ENCODE results near the gene KRTAP5-10. TPM values are rescaled to one million over a fixed set of nuclear protein-coding genes. Genes with fewer than 3 reads are reported as not detected.

Gene KRTAP5-10
- total RNA-seq, 1 experiment from 2014 or later: not detected

- peaks cover 84% of the 10 kb centered on the region for H3K27me3 Mint-ChIP-seq (ENCODE audit: unreplicated experiment)
- H3K4me1 Mint-ChIP-seq (ENCODE audit: low read depth, unreplicated experiment): peaks cover 6% of the 10 kb centered on the region
- intact Hi-C loops (cut with micrococcal nuclease; ENCODE audit: unreplicated experiment): no loop called here
- H3K9me3 Mint-ChIP-seq (ENCODE audit: low read depth, unreplicated experiment): peaks cover 3% of the 10 kb centered on the region
- no peak within 1 kb of the TSS for H3K27ac Mint-ChIP-seq (ENCODE audit: unreplicated experiment)
- no peaks in the 10 kb centered on the region for H3K36me3 Mint-ChIP-seq (ENCODE audit: insufficient read depth, unreplicated experiment)
- H3K4me3 Mint-ChIP-seq (ENCODE audit: low read depth, unreplicated experiment): no peak within 1 kb of the TSS
- no peak for DNase-seq
- TF ChIP-seq, protein P1, sequence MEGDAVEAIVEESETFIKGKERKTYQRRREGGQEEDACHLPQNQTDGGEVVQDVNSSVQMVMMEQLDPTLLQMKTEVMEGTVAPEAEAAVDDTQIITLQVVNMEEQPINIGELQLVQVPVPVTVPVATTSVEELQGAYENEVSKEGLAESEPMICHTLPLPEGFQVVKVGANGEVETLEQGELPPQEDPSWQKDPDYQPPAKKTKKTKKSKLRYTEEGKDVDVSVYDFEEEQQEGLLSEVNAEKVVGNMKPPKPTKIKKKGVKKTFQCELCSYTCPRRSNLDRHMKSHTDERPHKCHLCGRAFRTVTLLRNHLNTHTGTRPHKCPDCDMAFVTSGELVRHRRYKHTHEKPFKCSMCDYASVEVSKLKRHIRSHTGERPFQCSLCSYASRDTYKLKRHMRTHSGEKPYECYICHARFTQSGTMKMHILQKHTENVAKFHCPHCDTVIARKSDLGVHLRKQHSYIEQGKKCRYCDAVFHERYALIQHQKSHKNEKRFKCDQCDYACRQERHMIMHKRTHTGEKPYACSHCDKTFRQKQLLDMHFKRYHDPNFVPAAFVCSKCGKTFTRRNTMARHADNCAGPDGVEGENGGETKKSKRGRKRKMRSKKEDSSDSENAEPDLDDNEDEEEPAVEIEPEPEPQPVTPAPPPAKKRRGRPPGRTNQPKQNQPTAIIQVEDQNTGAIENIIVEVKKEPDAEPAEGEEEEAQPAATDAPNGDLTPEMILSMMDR (IDR thresholded peaks at IDR 0.05; ENCODE audit: unreplicated experiment): no peak
- no TSS peak for BruUV-seq (replicated peaks)
- CTCF ChIA-PET: interaction anchor here (2.0 kb wide), 1 partner anchor 12 kb away, joined by 4 read pairs; no protein-coding TSS in a partner anchor
Observed at GRCh38 chr11:71548120-71548519, 17.2 kb upstream of the KRTAP5-10 start, which contains the start of gene KRTAP5-9. Gene KRTAP5-9 (plus strand): TSS chr11:71548420. CDS start chr11:71548658, 238 bp downstream.

- Mint-ChIP-seq H3K4me3 (ENCODE audit: low read depth, unreplicated experiment) (no peak overlapping the region), H3K4me1 (ENCODE audit: low read depth, unreplicated experiment) (peaks cover under 1% of the 10 kb centered on the region), H3K9me3 (ENCODE audit: low read depth, unreplicated experiment) (peaks cover 3% of the 10 kb centered on the region), H3K27me3 (ENCODE audit: unreplicated experiment) (peaks cover 78% of the 10 kb centered on the region), H3K36me3 (ENCODE audit: insufficient read depth, unreplicated experiment) (no peaks in the 10 kb centered on the region), H3K27ac (ENCODE audit: unreplicated experiment) (no peak overlapping the region)
- CTCF ChIA-PET: interaction anchor here (2.0 kb wide), 1 partner anchor 11 kb away, joined by 4 read pairs; no protein-coding TSS in a partner anchor
- no peak for DNase-seq
- BruUV-seq (replicated peaks): no TSS peak
- TF ChIP-seq, protein P1 (IDR thresholded peaks at IDR 0.05; ENCODE audit: unreplicated experiment): no peak
- intact Hi-C loops (cut with micrococcal nuclease; ENCODE audit: unreplicated experiment): no loop called here
Observed at GRCh38 chr11:71548716-71549151, 16.6 kb upstream of the KRTAP5-10 start.

DNA sequence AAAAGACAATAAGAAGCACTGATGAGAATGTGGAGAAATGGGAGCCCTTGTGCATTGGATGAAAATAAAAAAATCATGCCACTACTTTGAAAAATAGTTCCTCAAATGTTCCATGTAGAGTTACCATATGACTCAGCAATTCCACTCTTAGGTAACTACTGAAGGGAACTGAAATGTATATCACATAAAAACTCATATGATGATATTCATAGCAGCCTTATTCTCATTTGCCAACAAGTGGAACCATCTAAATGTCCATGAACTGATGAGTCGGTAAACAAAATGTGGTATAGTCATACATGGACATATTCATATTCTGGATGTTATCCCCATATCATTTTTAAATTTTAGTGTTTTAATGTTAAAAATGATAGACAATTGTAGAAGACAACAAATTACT lies 13.7 kb upstream of the KRTAP5-10 start:
- H3K27me3 Mint-ChIP-seq (ENCODE audit: unreplicated experiment): peaks cover 57% of the 10 kb centered on the region
- no TSS peak for BruUV-seq (replicated peaks)
- TF ChIP-seq, protein P1 (IDR thresholded peaks at IDR 0.05; ENCODE audit: unreplicated experiment): no peak
- no peak for DNase-seq
- no peaks in the 10 kb centered on the region for H3K36me3 Mint-ChIP-seq (ENCODE audit: insufficient read depth, unreplicated experiment)
- CTCF ChIA-PET: no interaction called here
- H3K4me3 Mint-ChIP-seq (ENCODE audit: low read depth, unreplicated experiment): no peak overlapping the region
- H3K27ac Mint-ChIP-seq (ENCODE audit: unreplicated experiment): no peak overlapping the region
- intact Hi-C loops (cut with micrococcal nuclease; ENCODE audit: unreplicated experiment): no loop called here
- no peaks in the 10 kb centered on the region for H3K4me1 Mint-ChIP-seq (ENCODE audit: low read depth, unreplicated experiment)
- H3K9me3 Mint-ChIP-seq (ENCODE audit: low read depth, unreplicated experiment): no peaks in the 10 kb centered on the region

- Mint-ChIP-seq H3K27me3 (ENCODE audit: unreplicated experiment) (peaks cover 57% of the 10 kb centered on the region), H3K27ac (ENCODE audit: unreplicated experiment) (no peak overlapping the region), H3K4me3 (ENCODE audit: low read depth, unreplicated experiment) (no peak overlapping the region), H3K4me1 (ENCODE audit: low read depth, unreplicated experiment) (no peaks in the 10 kb centered on the region), H3K36me3 (ENCODE audit: insufficient read depth, unreplicated experiment) (no peaks in the 10 kb centered on the region), H3K9me3 (ENCODE audit: low read depth, unreplicated experiment) (no peaks in the 10 kb centered on the region)
- intact Hi-C loops (cut with micrococcal nuclease; ENCODE audit: unreplicated experiment): no loop called here
- TF ChIP-seq, protein P1 (IDR thresholded peaks at IDR 0.05; ENCODE audit: unreplicated experiment): no peak
- DNase-seq: no peak
- CTCF ChIA-PET: no interaction called here
- BruUV-seq (replicated peaks): no TSS peak
Observed at GRCh38 chr11:71554996-71555395, 10.4 kb upstream of the KRTAP5-10 start.

Data from Calu3 (cell line).